Thymus (tissue), 11 donors: Measurements from ENCODE around the gene MED12L. TPM values are rescaled to one million over a fixed set of nuclear protein-coding genes. Genes with fewer than 3 reads are reported as not detected.

Source experiments
- DNase-seq, 9 donors: peaks; one replicate each; pipeline ENCODE4 v3.0.0-alpha.2; 2013; ENCODE audit warnings: low spot score in 9 of 9, low read depth in 6 of 9, missing footprints in 1 of 9
- H3K27ac ChIP-seq, 2 donors: one replicate each; pipeline ENCODE4 v1.5.1; 2013; ENCODE audit warnings: control low read depth in 1 of 2, low read depth in 1 of 2, low read length in 1 of 2, mild to moderate bottlenecking in 1 of 2, moderate library complexity in 1 of 2
- H3K27me3 ChIP-seq, 2 donors: one replicate each; pipeline ENCODE4 v1.5.1; 2013; ENCODE audit warnings: low read length in 1 of 2; ENCODE audit not compliant: control insufficient read depth in 2 of 2, insufficient read depth in 1 of 2
- H3K36me3 ChIP-seq, 2 donors: one replicate each; pipeline ENCODE4 v1.5.1; 2013; ENCODE audit warnings: low read length in 1 of 2, mild to moderate bottlenecking in 1 of 2, moderate library complexity in 1 of 2; ENCODE audit not compliant: control insufficient read depth in 2 of 2, insufficient read depth in 2 of 2
- H3K4me1 ChIP-seq, 2 donors: one replicate each; pipeline ENCODE4 v1.5.1; 2013; ENCODE audit warnings: low read length in 2 of 2; ENCODE audit not compliant: control insufficient read depth in 2 of 2, insufficient read depth in 2 of 2
- H3K4me3 ChIP-seq, 2 donors: one replicate each; pipeline ENCODE4 v1.5.1; 2013; ENCODE audit warnings: low read length in 2 of 2, control low read depth in 1 of 2, mild to moderate bottlenecking in 1 of 2
- H3K9me3 ChIP-seq, 2 donors: one replicate each; pipeline ENCODE4 v1.5.1; 2013; ENCODE audit warnings: low read length in 1 of 2, mild to moderate bottlenecking in 1 of 2; ENCODE audit not compliant: control insufficient read depth in 2 of 2, insufficient read depth in 1 of 2
- WGBS: extraction: QIAGEN DNeasy Blood & Tissue Kit; methylation state at CpG from one replicate; pipeline ENCODE4 v1.1.7; 2013; 5-methylcytosine and 5-hydroxymethylcytosine counted together
- polyA plus RNA-seq: library from polyadenylated mRNA; stranded (reverse); fragments of 200-250 nt; gene quantifications from one replicate; pipeline ENCODE4 v1.2.3, GENCODE V29; 2013
- total RNA-seq: library from RNA; stranded (reverse); fragments of 120-200 nt; gene quantifications from one replicate; pipeline ENCODE4 v1.2.4, GENCODE V29; 2013
- donor health status: healthy.

MED12L gene
- total and polyA plus RNA-seq, 2 donors, result 0.30 to 1.7 TPM

GRCh38 chr3:151144760-151145159 is 59.3 kb downstream of the MED12L start:
- WGBS, result 94% methylated on average over 5 of the region's 5 CpGs

GRCh38 chr3:151145713-151146070 is 60.2 kb downstream of the MED12L start:
- no peaks in the 10 kb centered on the region for H3K27me3 ChIP-seq
- DNase-seq, result no peak
- no peak overlapping the region for H3K4me3 ChIP-seq
- peaks cover 0 to 14% of the 10 kb centered on the region in 2 donors for H3K4me1 ChIP-seq
- WGBS, result 69% methylated on average over 6 of the region's 6 CpGs
- H3K36me3 ChIP-seq, result no peaks in the 10 kb centered on the region
- no peaks in the 10 kb centered on the region for H3K9me3 ChIP-seq
- no peak overlapping the region for H3K27ac ChIP-seq

More at GRCh38 chr3:151144760-151145159, 59.3 kb downstream of the MED12L start:
- Histone ChIP-seq H3K9me3 (no peaks in the 10 kb centered on the region), H3K27ac (no peak overlapping the region), H3K4me3 (no peak overlapping the region), H3K27me3 (no peaks in the 10 kb centered on the region), H3K4me1 (peaks cover 0 to 14% of the 10 kb centered on the region in 2 donors), H3K36me3 (no peaks in the 10 kb centered on the region)
- DNase-seq, result no peak

DNA sequence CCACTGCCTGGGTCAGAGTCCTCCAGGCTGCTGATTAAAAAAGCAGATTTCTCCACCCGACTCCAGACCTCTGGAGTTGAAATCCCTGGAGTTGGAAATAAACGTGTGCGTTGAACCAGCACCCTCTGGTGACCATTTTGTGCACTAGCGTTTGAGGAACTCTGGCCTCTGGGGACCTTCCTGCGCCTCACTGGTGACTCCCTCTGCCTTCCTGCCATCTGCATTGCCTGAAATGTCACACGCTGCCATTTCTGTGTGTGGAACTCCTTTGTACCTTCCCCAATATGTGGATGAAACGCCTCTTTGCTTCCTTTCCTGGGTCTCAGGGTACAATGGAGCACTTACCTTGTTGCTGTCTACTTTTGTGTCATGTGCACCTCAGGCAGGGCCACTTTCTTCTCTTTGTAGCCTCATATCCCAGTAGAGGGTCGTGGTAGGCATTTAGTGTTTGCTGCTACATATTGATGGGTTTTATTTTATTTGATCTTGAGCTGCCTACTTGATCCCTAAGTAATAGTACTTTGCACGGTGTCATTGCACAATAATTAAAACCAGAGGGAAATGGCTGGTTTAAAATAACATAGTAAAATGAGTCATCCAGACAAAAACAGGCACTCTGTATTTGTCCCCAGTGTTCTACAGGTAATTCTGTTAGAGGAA is 60.7 kb downstream of the MED12L start:
- H3K36me3 ChIP-seq, result no peaks in the 10 kb centered on the region
- H3K4me1 ChIP-seq, result peaks cover 0 to 14% of the 10 kb centered on the region in 2 donors
- 17% methylated on average over 9 of the region's 9 CpGs for WGBS
- H3K27me3 ChIP-seq, result no peaks in the 10 kb centered on the region
- no peaks in the 10 kb centered on the region for H3K9me3 ChIP-seq
- no peak overlapping the region for H3K4me3 ChIP-seq
- peak in 8 of 9 donors; percentile 54 to 84 (median 66) for DNase-seq
- no peak overlapping the region for H3K27ac ChIP-seq

DNA sequence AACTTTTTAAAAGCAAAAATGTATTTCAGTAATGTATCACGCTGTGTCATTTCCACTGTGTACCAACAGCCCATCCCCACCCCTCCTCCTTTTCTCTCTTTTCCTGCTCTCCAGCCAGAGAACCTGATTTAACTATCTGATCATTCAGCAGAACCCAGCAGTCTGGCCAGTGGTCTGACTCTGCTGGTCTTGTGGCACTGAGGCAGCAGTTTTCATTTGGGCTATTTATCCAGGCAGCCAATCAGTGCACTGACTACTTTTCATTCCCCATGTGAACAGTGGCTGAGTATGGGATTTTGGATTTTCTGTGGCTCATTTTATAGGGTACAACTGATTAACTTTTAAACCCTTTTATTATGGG is 61.2 kb downstream of the MED12L start:
- H3K4me3 ChIP-seq, result no peak overlapping the region
- no peak overlapping the region for H3K27ac ChIP-seq
- H3K36me3 ChIP-seq, result no peaks in the 10 kb centered on the region
- H3K27me3 ChIP-seq, result no peaks in the 10 kb centered on the region
- peaks cover 0 to 14% of the 10 kb centered on the region in 2 donors for H3K4me1 ChIP-seq
- DNase-seq, result no peak
- 93% methylated on average over 1 of the region's 1 CpG for WGBS
- H3K9me3 ChIP-seq, result no peaks in the 10 kb centered on the region

DNA sequence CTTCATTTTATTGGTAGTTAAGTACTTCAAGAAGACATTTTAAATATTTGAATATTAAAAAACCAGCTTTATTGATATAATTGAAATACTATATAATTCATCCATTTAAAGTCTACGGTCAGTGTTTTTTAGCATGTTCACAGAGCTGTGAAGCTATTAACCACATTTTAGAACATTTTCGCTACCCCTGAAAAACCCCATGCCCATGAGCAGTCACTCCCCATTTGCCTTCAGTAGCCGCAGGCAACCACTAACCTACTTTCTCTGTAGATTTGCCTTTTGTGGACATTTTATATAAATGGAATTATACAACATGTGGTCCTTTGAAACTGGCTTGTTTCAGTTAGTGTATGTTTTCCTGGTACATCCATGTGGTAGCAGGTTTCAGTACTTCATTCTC is 61.8 kb downstream of the MED12L start:
- Histone ChIP-seq H3K4me3 (no peak overlapping the region), H3K9me3 (no peaks in the 10 kb centered on the region), H3K27me3 (no peaks in the 10 kb centered on the region), H3K4me1 (peaks cover 0 to 14% of the 10 kb centered on the region in 2 donors), H3K27ac (no peak overlapping the region), H3K36me3 (no peaks in the 10 kb centered on the region)
- WGBS, result 99% methylated on average over 3 of the region's 3 CpGs
- no peak for DNase-seq

DNA sequence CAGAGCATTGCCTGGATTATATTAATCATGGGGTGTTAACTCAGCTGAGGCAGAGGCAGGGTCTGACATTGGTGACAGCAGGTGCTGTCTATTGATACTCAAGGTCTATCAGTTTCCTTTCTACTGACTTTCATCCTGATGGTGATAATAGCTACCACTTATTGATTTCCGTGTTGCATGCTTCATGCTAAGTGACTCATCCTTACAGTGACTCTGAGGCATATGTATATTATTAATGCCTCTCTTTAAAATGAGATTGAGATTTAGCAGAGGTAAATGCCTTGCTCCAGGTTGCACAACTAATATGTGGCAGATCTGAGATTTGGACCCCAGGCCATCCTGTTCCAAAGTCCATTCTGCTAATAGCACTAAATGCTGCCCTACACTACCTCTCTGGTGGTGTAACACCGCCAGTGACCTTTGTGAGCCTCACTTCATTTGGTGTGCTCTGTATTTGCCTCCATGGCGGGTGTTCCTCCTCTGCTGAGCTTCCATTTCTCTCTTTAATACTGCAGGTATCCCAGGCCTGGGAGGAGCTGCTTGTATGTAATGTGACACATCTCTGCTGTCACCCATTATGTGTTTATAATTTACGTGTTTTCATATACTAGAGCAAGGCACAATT is 67.1 kb downstream of the MED12L start:
- Histone ChIP-seq H3K36me3 (no peaks in the 10 kb centered on the region), H3K9me3 (no peaks in the 10 kb centered on the region), H3K4me3 (no peak overlapping the region), H3K27me3 (no peaks in the 10 kb centered on the region), H3K27ac (no peak overlapping the region), H3K4me1 (no peaks in the 10 kb centered on the region)
- WGBS, result 98% methylated on average over 4 of the region's 4 CpGs
- DNase-seq, result no peak

DNA sequence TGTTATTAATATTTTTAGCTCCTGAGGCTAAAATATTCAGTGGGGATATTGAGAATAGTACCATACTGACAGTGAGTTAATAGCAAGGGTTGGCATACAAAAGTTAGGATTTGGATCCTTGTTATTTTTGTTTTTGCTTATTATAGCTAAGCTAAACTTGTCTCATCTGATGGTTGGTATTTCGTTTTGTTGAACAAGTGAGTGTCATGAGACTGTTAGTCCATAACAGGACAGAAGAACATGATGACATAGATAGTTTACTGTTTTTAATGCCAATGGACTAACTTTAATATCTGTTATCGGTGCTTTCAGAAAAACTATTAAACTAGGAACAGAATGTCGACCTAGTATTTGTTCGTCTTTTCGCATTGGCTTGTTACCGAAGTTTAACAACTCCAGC is 69.1 kb downstream of the MED12L start:
- DNase-seq, result no peak
- H3K36me3 ChIP-seq, result no peaks in the 10 kb centered on the region
- no peak overlapping the region for H3K4me3 ChIP-seq
- no peaks in the 10 kb centered on the region for H3K27me3 ChIP-seq
- no peak overlapping the region for H3K27ac ChIP-seq
- no peaks in the 10 kb centered on the region for H3K4me1 ChIP-seq
- 98% methylated on average over 6 of the region's 6 CpGs for WGBS
- no peaks in the 10 kb centered on the region for H3K9me3 ChIP-seq

- no peaks in the 10 kb centered on the region for H3K4me1 ChIP-seq
- WGBS, result 95% methylated on average over 8 of the region's 8 CpGs
- H3K36me3 ChIP-seq, result no peaks in the 10 kb centered on the region
- H3K9me3 ChIP-seq, result no peaks in the 10 kb centered on the region
- H3K27me3 ChIP-seq, result no peaks in the 10 kb centered on the region
- DNase-seq, result no peak
- H3K4me3 ChIP-seq, result no peak overlapping the region
- H3K27ac ChIP-seq, result no peak overlapping the region
These were observed 70.1 kb downstream of the MED12L start for GRCh38 chr3:151155409-151156128.

- WGBS, result 39% methylated on average over 3 of the region's 3 CpGs
- DNase-seq, result peak in 5 of 9 donors; percentile 42 to 80 (median 56)
These were observed 71.3 kb downstream of the MED12L start for GRCh38 chr3:151156618-151157216.

More at GRCh38 chr3:151156618-151157216, 71.3 kb downstream of the MED12L start:
- Histone ChIP-seq H3K27ac (no peak overlapping the region), H3K36me3 (no peaks in the 10 kb centered on the region), H3K27me3 (no peaks in the 10 kb centered on the region), H3K4me1 (no peaks in the 10 kb centered on the region), H3K9me3 (no peaks in the 10 kb centered on the region), H3K4me3 (no peak overlapping the region)
